Tibial nerve (tissue), 4 donors: ENCODE data around the gene LSM10. TPM values are rescaled to one million over a fixed set of nuclear protein-coding genes. Genes with fewer than 3 reads are reported as not detected.
A peak's percentile ranks its signal among the peaks of the same experiment; 100 is the strongest.

Experiments used
- DNase-seq, 2 donors: peaks; one replicate each; pipeline ENCODE4 v3.0.0-alpha.2; 2019; ENCODE audit warnings: low spot score in 2 of 2
- H3K27ac ChIP-seq, 4 donors: fragments of 200-600 bp; sonication (generic) in 3 of 4; one replicate each; pipeline ENCODE4 v1.5.1; 2017 to 2019; ENCODE audit warnings: mild to moderate bottlenecking in 1 of 4
- H3K27me3 ChIP-seq, 2 donors: fragments of 200-600 bp; sonication (generic) in 1 of 2; one replicate each; pipeline versions ENCODE4 v1.5.1 to v1.6.0; 2017 to 2019
- H3K36me3 ChIP-seq, 3 donors: fragments of 200-600 bp; sonication (generic); one replicate each; pipeline ENCODE4 v1.5.1; 2018 to 2019
- H3K4me1 ChIP-seq, 4 donors: fragments of 200-600 bp; sonication (generic) in 3 of 4; one replicate each; pipeline ENCODE4 v1.5.1; 2017 to 2019
- H3K4me3 ChIP-seq, 4 donors: fragments of 200-600 bp; sonication (generic) in 3 of 4; one replicate each; pipeline ENCODE4 v1.5.1; 2017 to 2019; ENCODE audit warnings: mild to moderate bottlenecking in 1 of 4, moderate library complexity in 1 of 4
- H3K9me3 ChIP-seq, 4 donors: fragments of 200-600 bp; sonication (generic) in 3 of 4; one replicate each; pipeline ENCODE4 v1.5.1; 2017 to 2019
- EP300 ChIP-seq, 2 donors: sonication (generic); formaldehyde crosslinking; IDR thresholded peaks; one replicate each; pipeline ENCODE4 v1.6.1; 2017; ENCODE audit warnings: antibody characterized with exemption in 2 of 2, mild to moderate bottlenecking in 1 of 2
- POLR2A ChIP-seq, 2 donors: fragments of 450-650 bp; IDR thresholded peaks; one replicate each; pipeline ENCODE4 v1.6.1; 2017; ENCODE audit warnings: antibody characterized with exemption in 2 of 2, mild to moderate bottlenecking in 2 of 2, moderate library complexity in 2 of 2
- WGBS, 2 donors: methylation state at CpG; one replicate each; pipeline ENCODE4 v1.1.5; 2018; 5-methylcytosine and 5-hydroxymethylcytosine counted together
- total RNA-seq, 4 donors: library from RNA; depleted of rRNA; stranded (reverse); fragments of >200 nt; gene quantifications; one replicate each; pipeline ENCODE4 v1.1.0, GENCODE V29; 2016
- TF ChIP-seq, protein P1 (sequence below), 5 experiments: fragments of 200-600 bp in 3 of 5; fragments of 450-650 bp in 2 of 5; sonication (generic) in 3 of 5; IDR thresholded peaks; one replicate each; pipeline ENCODE4 v1.5.1; 2016 to 2019; ENCODE audit warnings: antibody characterized with exemption in 5 of 5, mild to moderate bottlenecking in 3 of 5, moderate library complexity in 2 of 5

LSM10 gene
- total RNA-seq, 4 donors from 2014 or later: 10.2 to 75.6 (median 34.7) TPM

DNA sequence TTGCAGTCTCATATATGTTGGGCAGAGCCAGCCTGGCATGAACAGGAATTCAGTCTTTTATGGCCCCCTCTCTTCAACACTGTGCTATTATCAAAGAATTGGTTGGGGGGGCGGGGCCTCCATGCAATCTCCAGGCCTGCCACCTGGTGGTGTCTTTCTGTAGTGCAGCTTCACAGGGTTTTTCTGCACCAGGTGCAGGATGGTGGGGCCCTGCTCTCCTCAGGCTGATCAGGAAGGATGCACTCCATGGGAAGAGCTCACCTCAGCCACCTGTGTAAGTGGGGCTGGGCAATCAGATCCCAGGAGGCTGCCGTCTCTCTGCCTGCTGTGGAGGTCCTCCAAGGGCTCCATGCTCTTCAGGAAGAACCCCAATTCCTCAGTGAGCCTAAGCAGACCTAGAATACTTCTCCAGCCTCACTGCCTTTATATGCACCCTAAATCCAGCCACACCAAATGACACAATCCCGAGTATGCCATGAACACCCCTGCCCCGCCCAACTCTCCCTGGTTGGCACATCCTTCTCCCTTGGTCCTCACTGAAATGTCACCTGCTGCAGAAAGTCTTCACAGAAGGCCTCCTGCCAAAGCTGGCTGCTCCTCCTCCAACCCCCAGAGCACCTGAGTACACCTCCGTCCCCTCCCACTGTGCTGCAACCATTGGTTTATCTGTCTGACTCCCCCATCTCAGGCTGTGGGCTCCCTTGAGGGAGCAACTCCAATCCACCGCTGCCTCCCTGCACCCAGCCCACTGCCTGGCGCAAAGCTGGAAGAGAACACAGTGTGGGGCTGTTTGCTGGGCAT lies 28.4 kb downstream of the LSM10 start:
- WGBS, 2 donors: 57 to 68% methylated on average over 7 of the region's 7 CpGs
- Histone ChIP-seq H3K4me3 (no peak overlapping the region), H3K36me3 (peaks cover 0 to 8% (median 0%) of the 10 kb centered on the region in 3 donors), H3K27ac (peak overlapping the region in 3 of 4 donors; percentile 11 to 48 (median 35)), H3K4me1 (peaks cover 4 to 75% (median 46%) of the 10 kb centered on the region in 4 donors), H3K9me3 (no peaks in the 10 kb centered on the region), H3K27me3 (no peaks in the 10 kb centered on the region)
- peak; percentile 75 to 92 for DNase-seq
- TF ChIP-seq EP300 (IDR thresholded peaks at IDR 0.05) (peak in 1 of 2 donors; percentile 39), POLR2A (IDR thresholded peaks at IDR 0.05) (no peak)
- TF ChIP-seq, protein P1, sequence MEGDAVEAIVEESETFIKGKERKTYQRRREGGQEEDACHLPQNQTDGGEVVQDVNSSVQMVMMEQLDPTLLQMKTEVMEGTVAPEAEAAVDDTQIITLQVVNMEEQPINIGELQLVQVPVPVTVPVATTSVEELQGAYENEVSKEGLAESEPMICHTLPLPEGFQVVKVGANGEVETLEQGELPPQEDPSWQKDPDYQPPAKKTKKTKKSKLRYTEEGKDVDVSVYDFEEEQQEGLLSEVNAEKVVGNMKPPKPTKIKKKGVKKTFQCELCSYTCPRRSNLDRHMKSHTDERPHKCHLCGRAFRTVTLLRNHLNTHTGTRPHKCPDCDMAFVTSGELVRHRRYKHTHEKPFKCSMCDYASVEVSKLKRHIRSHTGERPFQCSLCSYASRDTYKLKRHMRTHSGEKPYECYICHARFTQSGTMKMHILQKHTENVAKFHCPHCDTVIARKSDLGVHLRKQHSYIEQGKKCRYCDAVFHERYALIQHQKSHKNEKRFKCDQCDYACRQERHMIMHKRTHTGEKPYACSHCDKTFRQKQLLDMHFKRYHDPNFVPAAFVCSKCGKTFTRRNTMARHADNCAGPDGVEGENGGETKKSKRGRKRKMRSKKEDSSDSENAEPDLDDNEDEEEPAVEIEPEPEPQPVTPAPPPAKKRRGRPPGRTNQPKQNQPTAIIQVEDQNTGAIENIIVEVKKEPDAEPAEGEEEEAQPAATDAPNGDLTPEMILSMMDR (IDR thresholded peaks at IDR 0.05): peak; percentile 89 to 93 (median 92)

DNA sequence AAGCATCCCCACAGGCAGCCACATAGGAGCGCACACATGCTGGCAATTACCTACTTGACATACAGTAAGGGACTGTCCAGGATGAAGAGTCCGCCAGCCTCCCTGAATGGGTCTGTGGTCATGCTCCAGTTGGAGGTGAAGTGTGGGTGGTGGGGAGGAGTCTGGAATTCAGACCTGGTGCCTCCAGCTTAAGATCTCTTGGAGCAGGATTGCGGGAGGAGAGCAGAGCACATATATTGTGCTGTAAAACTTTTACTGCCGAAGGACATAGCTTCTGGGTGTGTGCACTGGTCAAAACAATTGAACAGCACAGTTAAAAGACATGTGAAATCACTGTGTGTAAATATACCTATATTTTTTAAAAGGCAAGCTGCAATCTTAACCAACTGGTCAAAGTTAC lies 29.9 kb downstream of the LSM10 start:
- peaks cover 0 to 14% (median 3%) of the 10 kb centered on the region in 3 donors for H3K36me3 ChIP-seq
- H3K27me3 ChIP-seq: no peaks in the 10 kb centered on the region
- TF ChIP-seq EP300 (IDR thresholded peaks at IDR 0.05): no peak
- TF ChIP-seq, protein P1 (IDR thresholded peaks at IDR 0.05): no peak
- TF ChIP-seq POLR2A (IDR thresholded peaks at IDR 0.05): no peak
- no peak for DNase-seq
- no peaks in the 10 kb centered on the region for H3K9me3 ChIP-seq
- H3K27ac ChIP-seq: no peak overlapping the region
- 80 to 86% methylated on average over 4 of the region's 4 CpGs for WGBS, 2 donors
- H3K4me1 ChIP-seq: peaks cover 4 to 61% (median 31%) of the 10 kb centered on the region in 4 donors
- no peak overlapping the region for H3K4me3 ChIP-seq

DNA sequence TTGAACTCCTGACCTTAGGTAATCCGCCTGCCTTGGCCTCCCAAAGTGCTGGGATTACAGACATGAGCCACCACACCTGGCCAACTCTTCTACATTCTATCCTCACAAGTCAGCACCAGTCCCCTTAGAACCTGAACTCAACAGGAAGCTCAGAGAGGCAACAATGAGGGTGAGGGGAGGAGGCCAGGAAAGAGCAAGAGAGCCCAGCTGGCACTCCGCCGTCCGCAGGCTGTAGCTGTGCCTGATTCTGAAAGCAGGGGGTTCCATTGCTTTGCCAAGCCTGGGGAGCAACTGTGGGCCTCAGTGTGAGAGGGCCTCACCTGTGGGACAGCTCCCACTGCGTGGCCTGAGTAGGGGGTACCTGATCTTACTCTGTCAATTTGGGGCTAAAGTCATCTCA lies 30.6 kb downstream of the LSM10 start:
- Histone ChIP-seq H3K27ac (peak overlapping the region in 3 of 4 donors; percentile 7 to 63 (median 20)), H3K27me3 (no peaks in the 10 kb centered on the region), H3K4me1 (peaks cover 4 to 53% (median 25%) of the 10 kb centered on the region in 4 donors), H3K9me3 (no peaks in the 10 kb centered on the region), H3K4me3 (no peak overlapping the region), H3K36me3 (peaks cover 0 to 21% (median 5%) of the 10 kb centered on the region in 3 donors)
- no peak for DNase-seq
- no peak for TF ChIP-seq EP300 (IDR thresholded peaks at IDR 0.05)
- no peak for TF ChIP-seq POLR2A (IDR thresholded peaks at IDR 0.05)
- TF ChIP-seq, protein P1 (IDR thresholded peaks at IDR 0.05): no peak
- whole genome bisulfite sequencing, 2 donors: 89 to 93% methylated on average over 5 of the region's 5 CpGs

DNA sequence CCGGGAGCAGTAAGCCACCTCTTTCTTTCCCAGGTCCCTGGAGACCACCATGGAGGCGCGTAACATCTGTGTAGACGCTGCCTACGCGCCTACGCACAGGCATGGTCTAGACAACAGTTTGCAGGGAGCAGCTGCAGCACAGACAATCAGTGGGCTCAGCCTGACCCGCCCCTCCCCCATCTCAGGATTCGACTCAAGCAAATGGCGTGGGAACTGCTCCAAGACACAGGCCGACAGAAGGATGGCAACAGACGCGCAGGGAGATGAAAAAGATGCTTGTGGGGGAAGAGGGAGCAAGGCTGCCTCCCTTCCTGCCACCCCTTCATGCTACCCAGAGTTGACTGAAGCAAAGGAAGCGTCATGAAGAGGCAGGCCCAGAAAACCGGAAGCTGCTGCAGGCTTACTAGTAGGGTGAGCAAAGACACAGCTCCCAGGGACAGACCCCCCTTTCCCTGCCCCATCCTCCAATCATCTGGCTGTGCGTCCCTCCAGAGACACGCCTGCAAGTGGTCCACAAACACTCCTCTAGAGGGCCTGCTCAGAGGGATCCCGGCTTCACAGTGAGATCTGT lies 31.5 kb downstream of the LSM10 start:
- no peak for DNase-seq
- 17 to 24% methylated on average over 18 of the region's 18 CpGs for WGBS, 2 donors
- Histone ChIP-seq H3K4me1 (peaks cover 4 to 44% (median 22%) of the 10 kb centered on the region in 4 donors), H3K27me3 (no peaks in the 10 kb centered on the region), H3K36me3 (peaks cover 0 to 30% (median 5%) of the 10 kb centered on the region in 3 donors), H3K9me3 (no peaks in the 10 kb centered on the region), H3K27ac (peak overlapping the region in 3 of 4 donors; percentile 44 to 85 (median 50)), H3K4me3 (no peak overlapping the region)
- TF ChIP-seq, protein P1 (IDR thresholded peaks at IDR 0.05): no peak
- TF ChIP-seq POLR2A (IDR thresholded peaks at IDR 0.05): no peak
- TF ChIP-seq EP300 (IDR thresholded peaks at IDR 0.05): no peak

DNA sequence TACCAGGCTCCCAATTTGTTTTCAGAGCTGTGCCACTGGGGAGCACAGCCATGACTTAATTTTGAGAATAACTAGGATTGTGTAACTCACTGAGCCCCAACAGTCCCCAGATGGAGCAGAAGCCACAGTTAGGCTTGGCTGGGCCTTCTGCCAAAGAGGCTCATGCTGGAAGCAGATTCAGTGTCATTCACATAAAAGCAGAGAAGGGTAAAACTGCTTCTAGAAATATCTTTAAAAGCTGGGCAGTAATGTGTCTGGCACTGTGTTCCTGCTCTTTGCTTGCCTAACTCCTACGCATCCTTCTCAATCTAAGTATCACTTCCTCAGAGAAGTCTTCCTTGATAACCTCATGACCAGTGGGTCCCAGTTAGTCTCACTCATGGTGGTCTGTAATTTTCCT lies 32.3 kb downstream of the LSM10 start:
- TF ChIP-seq EP300 (IDR thresholded peaks at IDR 0.05) (peak in 1 of 2 donors; percentile 53), POLR2A (IDR thresholded peaks at IDR 0.05) (no peak)
- TF ChIP-seq, protein P1 (IDR thresholded peaks at IDR 0.05): no peak
- Histone ChIP-seq H3K9me3 (no peaks in the 10 kb centered on the region), H3K27ac (peak overlapping the region in 3 of 4 donors; percentile 44 to 85 (median 50)), H3K4me3 (no peak overlapping the region), H3K27me3 (no peaks in the 10 kb centered on the region), H3K36me3 (peaks cover 0 to 38% (median 5%) of the 10 kb centered on the region in 3 donors), H3K4me1 (peaks cover 4 to 43% (median 22%) of the 10 kb centered on the region in 4 donors)
- peak; percentile 85 for DNase-seq
- WGBS, 2 donors: 59 to 72% methylated on average over 1 of the region's 1 CpG
